Small intestine (tissue), 7 donors: ENCODE results near the gene FRAS1. TPM values are rescaled to one million over a fixed set of nuclear protein-coding genes. Genes with fewer than 3 reads are reported as not detected.
"Not testable (repeated sequence)": the region's sequence is repeated elsewhere in the genome, so short reads cannot be mapped to it uniquely, and the experiment has no call there.

Experiments
- DNase-seq, 2 donors: peaks; one replicate each; pipeline versions ENCODE4 v3.0.0 to v3.0.0-alpha.2; 2013
- FAIRE-seq: peaks from 2 replicates; lab custom pipeline; 2012; peaks lifted over from hg19 to GRCh38; lab: Jason Lieb, UNC
- H3K27ac ChIP-seq, 3 donors: one replicate each; pipeline ENCODE4 v1.5.1; 2013; ENCODE audit warnings: low read length in 2 of 3, mild to moderate bottlenecking in 2 of 3, control low read depth in 1 of 3, inconsistent platforms in 1 of 3, low read depth in 1 of 3, moderate library complexity in 1 of 3
- H3K27me3 ChIP-seq, 3 donors: one replicate each; pipeline ENCODE4 v1.6.1; 2013; ENCODE audit warnings: low read length in 3 of 3, inconsistent platforms in 1 of 3; ENCODE audit not compliant: control insufficient read depth in 3 of 3, insufficient read depth in 3 of 3
- H3K36me3 ChIP-seq, 3 donors: one replicate each; pipeline ENCODE4 v1.6.1; 2013; ENCODE audit warnings: low read length in 3 of 3, inconsistent platforms in 1 of 3, low read depth in 1 of 3, mild to moderate bottlenecking in 1 of 3, moderate library complexity in 1 of 3; ENCODE audit not compliant: control insufficient read depth in 3 of 3, insufficient read depth in 2 of 3
- H3K4me1 ChIP-seq, 3 donors: one replicate each; pipeline ENCODE4 v1.6.1; 2013; ENCODE audit warnings: low read length in 2 of 3, inconsistent platforms in 1 of 3, low read depth in 1 of 3, mild to moderate bottlenecking in 1 of 3, moderate library complexity in 1 of 3; ENCODE audit not compliant: control insufficient read depth in 3 of 3, insufficient read depth in 2 of 3
- H3K4me3 ChIP-seq, 3 donors: one replicate each; pipeline ENCODE4 v1.5.1; 2013; ENCODE audit warnings: low read length in 3 of 3, control low read depth in 1 of 3, inconsistent platforms in 1 of 3, low read depth in 1 of 3, mild to moderate bottlenecking in 1 of 3, moderate library complexity in 1 of 3
- H3K9me3 ChIP-seq, 2 donors: one replicate each; pipeline ENCODE4 v1.6.1; 2013; ENCODE audit warnings: low read depth in 1 of 2, low read length in 1 of 2; ENCODE audit not compliant: control insufficient read depth in 2 of 2, insufficient read depth in 1 of 2
- WGBS, 3 donors: extraction: QIAGEN DNeasy Blood & Tissue Kit; methylation state at CpG; one replicate each; pipeline ENCODE4 v1.1.7; 2013; 5-methylcytosine and 5-hydroxymethylcytosine counted together
- polyA plus RNA-seq, 4 donors: library from polyadenylated mRNA; stranded (reverse) in 3 of 4; unstranded in 1 of 4; fragments of 200-250 nt in 3 of 4; fragments of 120-200 nt in 1 of 4; gene quantifications; one replicate each; pipeline versions ENCODE4 v1.2.1 to v1.2.3, GENCODE V29; 2013
- donor health status: healthy with polysubstance abuse.
- donor health status: control.
- donor health status: control.
- donor health status: Bipolar disorder and iron deficiency.
- donor health status: healthy.

The FRAS1 gene
- polyA plus RNA-seq, 4 donors, result 0.16 to 12.6 TPM; not detected in 2

DNA sequence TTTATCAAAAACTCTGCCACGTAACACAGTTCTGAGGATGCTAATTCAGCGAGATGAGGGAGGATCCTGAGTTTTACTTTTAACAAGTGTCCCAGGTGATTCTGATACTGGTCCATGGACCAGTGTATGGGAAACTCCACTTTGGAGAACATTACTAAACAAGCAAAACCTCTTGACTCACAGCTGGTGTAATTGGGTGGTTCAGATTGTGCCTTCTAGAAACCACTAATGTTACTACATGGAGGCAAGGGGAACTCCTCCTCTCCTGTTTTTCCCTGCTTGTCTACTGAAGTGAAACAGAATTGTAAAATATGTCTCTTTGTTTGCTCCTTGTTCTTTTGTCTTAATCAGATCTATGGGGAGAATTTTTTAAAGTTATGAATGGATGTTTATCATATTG, 62.6 kb downstream of the FRAS1 start:
- WGBS, 3 donors, result 92 to 94% (median 93%) methylated on average over 2 of the region's 2 CpGs

GRCh38 chr4:78120144-78120880, 63.2 kb downstream of the FRAS1 start:
- no peaks in the 10 kb centered on the region for H3K27me3 ChIP-seq
- 66 to 67% (median 66%) methylated on average over 4 of the region's 4 CpGs for WGBS, 3 donors
- no peak overlapping the region for H3K27ac ChIP-seq
- no peak for FAIRE-seq
- peaks cover 0 to 4% of the 10 kb centered on the region in 2 donors for H3K9me3 ChIP-seq
- no peak overlapping the region for H3K4me3 ChIP-seq
- H3K4me1 ChIP-seq, result peaks cover 0 to 9% (median 0%) of the 10 kb centered on the region in 3 donors
- no peaks in the 10 kb centered on the region for H3K36me3 ChIP-seq
- no peak for DNase-seq

More for the DNA sequence above, 62.6 kb downstream of the FRAS1 start:
- no peak for FAIRE-seq
- no peak overlapping the region for H3K27ac ChIP-seq
- DNase-seq, result no peak
- peaks cover 0 to 9% (median 0%) of the 10 kb centered on the region in 3 donors for H3K4me1 ChIP-seq
- no peak overlapping the region for H3K4me3 ChIP-seq
- H3K9me3 ChIP-seq, result peaks cover 0 to 4% of the 10 kb centered on the region in 2 donors
- H3K27me3 ChIP-seq, result no peaks in the 10 kb centered on the region
- no peaks in the 10 kb centered on the region for H3K36me3 ChIP-seq

DNA sequence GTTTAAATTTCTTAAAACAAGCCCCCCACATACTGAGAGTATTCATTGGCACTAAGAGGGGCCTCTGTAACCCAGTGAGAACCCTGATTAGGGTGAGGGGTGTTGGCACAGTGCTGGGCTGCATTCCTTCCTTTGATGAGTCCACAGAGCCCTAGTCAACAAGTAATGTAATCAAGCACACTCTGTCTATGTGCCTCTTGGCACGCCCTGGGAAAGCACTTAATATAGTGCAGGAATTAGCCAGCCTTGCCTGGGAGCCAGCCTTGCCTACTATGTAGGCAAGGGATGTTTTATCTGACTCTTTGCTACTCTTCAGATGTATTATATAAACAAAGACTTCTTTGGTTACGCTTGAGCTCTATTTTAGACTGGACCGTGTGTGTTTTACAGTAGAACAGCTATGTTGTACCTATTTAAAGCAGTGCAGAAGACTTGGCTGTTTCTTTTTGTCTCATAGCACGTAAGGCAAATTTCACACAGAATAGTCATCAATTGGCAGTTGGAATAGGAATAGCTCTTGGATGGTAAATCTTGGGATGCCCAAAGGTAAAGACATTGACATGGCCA, 64.3 kb downstream of the FRAS1 start:
- Histone ChIP-seq H3K4me1 (peaks cover 0 to 12% (median 0%) of the 10 kb centered on the region in 3 donors), H3K9me3 (peaks cover 0 to 9% of the 10 kb centered on the region in 2 donors), H3K4me3 (no peak overlapping the region), H3K27me3 (no peaks in the 10 kb centered on the region), H3K36me3 (no peaks in the 10 kb centered on the region), H3K27ac (no peak overlapping the region)
- DNase-seq (no peak), FAIRE-seq (no peak)
- WGBS, 3 donors, result 62 to 65% (median 64%) methylated on average over 4 of the region's 4 CpGs

DNA sequence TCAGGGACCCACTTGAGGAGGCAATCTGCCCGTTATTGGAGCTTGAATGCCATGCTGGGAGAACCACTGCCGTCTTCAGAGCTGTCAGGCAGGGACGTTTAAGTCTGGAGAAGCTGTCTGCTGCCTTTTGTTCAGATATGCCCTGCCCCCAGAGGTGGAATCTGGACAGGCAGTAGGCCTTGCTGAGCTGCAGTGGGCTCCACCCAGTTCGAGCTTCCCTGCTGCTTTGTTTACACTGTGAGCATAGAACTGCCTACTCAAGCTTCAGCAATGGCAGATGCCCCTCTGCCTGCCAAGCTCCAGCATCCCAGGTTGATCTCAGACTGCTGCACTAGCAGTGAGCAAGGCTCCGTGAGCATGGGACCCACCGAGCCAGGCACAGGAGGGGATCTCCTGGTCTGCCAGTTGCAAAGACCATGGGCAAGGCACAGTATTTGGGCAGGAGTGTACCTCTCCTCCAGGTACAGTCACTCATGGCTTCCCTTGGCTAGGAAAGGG, 68.8 kb downstream of the FRAS1 start:
- not testable (repeated sequence) for H3K27me3 ChIP-seq, H3K4me3 ChIP-seq, H3K36me3 ChIP-seq, FAIRE-seq
- Histone ChIP-seq H3K4me1 (peaks cover 0 to 17% (median 0%) of the 10 kb centered on the region in 3 donors), H3K9me3 (peaks cover 0 to 10% of the 10 kb centered on the region in 2 donors), H3K27ac (peak overlapping the region in 1 of 3 donors; percentile 12)
- 38 to 61% (median 58%) methylated on average over 6 of the region's 6 CpGs for WGBS, 3 donors
- peak in 1 of 2 donors; percentile 33 for DNase-seq

DNA sequence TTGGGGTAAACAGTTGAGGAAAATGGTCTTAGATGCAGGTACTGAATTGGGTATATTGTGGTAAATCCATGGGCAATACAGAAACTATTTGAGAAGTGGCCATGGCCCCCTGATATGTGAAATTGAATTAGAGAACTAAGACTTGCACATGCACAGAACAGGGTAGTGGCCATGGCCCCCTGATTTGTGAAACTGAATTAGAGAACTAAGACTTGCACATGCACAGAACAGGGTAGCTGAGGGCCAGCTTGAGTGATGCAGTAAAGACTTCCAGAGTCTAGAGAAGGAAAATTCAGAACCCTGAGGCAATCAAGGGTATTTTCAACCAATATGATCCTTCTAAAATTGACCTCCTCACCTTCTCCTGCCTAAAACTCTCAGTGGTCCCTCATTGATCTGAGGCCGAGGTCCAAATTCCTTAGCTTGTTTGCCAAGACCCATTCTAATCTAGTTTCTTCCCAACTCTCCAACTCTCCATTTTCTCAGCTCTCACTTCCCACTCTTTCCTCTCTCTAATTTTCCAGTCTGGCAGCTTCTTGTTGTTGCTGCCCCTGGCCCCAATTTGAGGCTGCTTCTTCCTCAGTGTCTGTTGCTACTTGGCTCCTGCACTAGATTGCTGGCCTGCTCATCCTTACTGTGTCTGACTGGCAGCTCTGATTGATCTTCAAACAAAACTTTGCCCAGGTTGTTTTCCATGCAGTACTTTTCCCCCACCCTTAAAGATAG, 72.4 kb downstream of the FRAS1 start:
- Histone ChIP-seq H3K36me3 (no peaks in the 10 kb centered on the region), H3K27me3 (no peaks in the 10 kb centered on the region), H3K9me3 (peaks cover 0 to 10% of the 10 kb centered on the region in 2 donors), H3K4me1 (peaks cover 0 to 10% (median 0%) of the 10 kb centered on the region in 3 donors), H3K4me3 (no peak overlapping the region), H3K27ac (no peak overlapping the region)
- FAIRE-seq (no peak), DNase-seq (no peak)
- 88 to 95% (median 94%) methylated on average over 1 of the region's 1 CpG for WGBS, 3 donors

DNA sequence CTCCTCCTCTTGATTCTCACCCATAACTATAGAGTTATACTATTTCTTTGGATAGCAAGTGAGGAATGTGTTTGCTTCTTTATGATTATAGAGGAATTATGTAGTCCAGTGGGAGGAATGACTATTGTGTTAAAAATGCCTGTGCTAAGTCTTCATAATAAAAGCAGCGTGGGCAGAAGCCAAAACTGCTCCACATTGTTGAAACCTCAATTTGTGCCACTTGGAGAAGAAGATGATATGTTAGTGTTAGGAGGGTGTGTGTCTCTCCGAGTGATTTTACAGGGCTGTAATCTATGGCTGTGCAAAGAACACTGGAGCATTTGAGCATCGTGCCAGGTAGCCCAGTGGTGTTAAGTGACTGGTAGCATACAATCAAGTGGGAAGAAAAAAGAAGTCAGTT, 74.3 kb downstream of the FRAS1 start:
- H3K27ac ChIP-seq, result no peak overlapping the region
- peaks cover 0 to 20% (median 0%) of the 10 kb centered on the region in 3 donors for H3K4me1 ChIP-seq
- no peaks in the 10 kb centered on the region for H3K27me3 ChIP-seq
- no peaks in the 10 kb centered on the region for H3K36me3 ChIP-seq
- peaks cover 0 to 5% of the 10 kb centered on the region in 2 donors for H3K9me3 ChIP-seq
- WGBS, 3 donors, result 66 to 80% (median 68%) methylated on average over 3 of the region's 3 CpGs
- no peak overlapping the region for H3K4me3 ChIP-seq
- FAIRE-seq (no peak), DNase-seq (no peak)

GRCh38 chr4:78136109-78137081, 79.3 kb downstream of the FRAS1 start:
- 53 to 69% (median 55%) methylated on average over 8 of the region's 8 CpGs for WGBS, 3 donors
- Histone ChIP-seq H3K4me1 (peaks cover 0 to 35% (median 5%) of the 10 kb centered on the region in 3 donors), H3K4me3 (no peak overlapping the region), H3K36me3 (no peaks in the 10 kb centered on the region), H3K27ac (peak overlapping the region in 1 of 3 donors; percentile 24), H3K27me3 (no peaks in the 10 kb centered on the region), H3K9me3 (no peaks in the 10 kb centered on the region)
- FAIRE-seq, result no peak
- DNase-seq, result peak; percentile 60 to 61
